Aorta (tissue), 5 donors: ENCODE results near the gene POC1B. TPM values are rescaled to one million over a fixed set of nuclear protein-coding genes. Genes with fewer than 3 reads are reported as not detected.

ENCODE experiments used
- ATAC-seq: fragments of 200-7000 bp; cut with Tn5 transposase; one replicate; pipeline ENCODE4 v1.9.1; 2022; ENCODE audit warnings: moderate library complexity; ENCODE audit not compliant: low FRiP score
- DNase-seq, 2 donors: peaks; one replicate each; pipeline ENCODE4 v3.0.0-alpha.2; 2020
- H3K27ac ChIP-seq, 2 donors: one replicate each; pipeline ENCODE4 v1.5.1; 2013; ENCODE audit warnings: low read length in 2 of 2, mild to moderate bottlenecking in 2 of 2, moderate library complexity in 2 of 2, control low read depth in 1 of 2, inconsistent platforms in 1 of 2, low read depth in 1 of 2
- H3K27me3 ChIP-seq, 2 donors: one replicate each; pipeline ENCODE4 v1.6.1; 2013; ENCODE audit warnings: control low read depth in 1 of 2, low read length in 1 of 2, mild to moderate bottlenecking in 1 of 2, moderate library complexity in 1 of 2; ENCODE audit not compliant: insufficient read depth in 2 of 2, control insufficient read depth in 1 of 2
- H3K36me3 ChIP-seq, 2 donors: one replicate each; pipeline ENCODE4 v1.6.1; 2013; ENCODE audit warnings: control low read depth in 1 of 2, low read length in 1 of 2, mild to moderate bottlenecking in 1 of 2; ENCODE audit not compliant: insufficient read depth in 2 of 2, control insufficient read depth in 1 of 2
- H3K4me1 ChIP-seq, 2 donors: one replicate each; pipeline ENCODE4 v1.6.1; 2013; ENCODE audit warnings: low read length in 2 of 2, control low read depth in 1 of 2, mild to moderate bottlenecking in 1 of 2, moderate library complexity in 1 of 2; ENCODE audit not compliant: insufficient read depth in 2 of 2, control insufficient read depth in 1 of 2
- H3K4me3 ChIP-seq, 2 donors: one replicate each; pipeline ENCODE4 v1.5.1; 2013; ENCODE audit warnings: low read length in 2 of 2, control low read depth in 1 of 2, mild to moderate bottlenecking in 1 of 2
- H3K9me3 ChIP-seq: one replicate; pipeline ENCODE4 v1.6.1; 2013; ENCODE audit warnings: mild to moderate bottlenecking, low read length; ENCODE audit not compliant: control insufficient read depth
- WGBS, 2 donors: extraction: QIAGEN DNeasy Blood & Tissue Kit; methylation state at CpG; one replicate each; pipeline ENCODE4 v1.1.7; 2013; 5-methylcytosine and 5-hydroxymethylcytosine counted together
- intact Hi-C, 2 donors: fragments of 100-400 bp; cut with DNase I; formaldehyde crosslinking; loops; one replicate each; pipeline versions ENCODE4 v1.14.2 to v1.15.0; 2022
- polyA plus RNA-seq, 2 donors: library from polyadenylated mRNA; stranded (reverse); fragments of 200-250 nt; gene quantifications; one replicate each; pipeline ENCODE4 v1.2.3, GENCODE V29; 2013
- total RNA-seq, 2 donors: library from RNA; stranded (reverse); fragmentation: NEBNext Ultra II Directional; extraction: Animal tissue kit (Norgen Biotek cat#: 25700); gene quantifications; one replicate each; pipeline ENCODE4 v1.2.1, GENCODE V29; 2021
- donor health status: healthy with polysubstance abuse.
- donor health status: Bipolar disorder and iron deficiency.
- donor health status: DM: no; HTN: no; CAD: no.
- donor health status: DM: no; HTN: no; CAD: no.
- donor health status: DM: yes; HTN: yes; CAD: no.

The POC1B gene
- total and polyA plus RNA-seq, 4 donors = 7.3 to 21.9 (median 20.6) TPM

DNA sequence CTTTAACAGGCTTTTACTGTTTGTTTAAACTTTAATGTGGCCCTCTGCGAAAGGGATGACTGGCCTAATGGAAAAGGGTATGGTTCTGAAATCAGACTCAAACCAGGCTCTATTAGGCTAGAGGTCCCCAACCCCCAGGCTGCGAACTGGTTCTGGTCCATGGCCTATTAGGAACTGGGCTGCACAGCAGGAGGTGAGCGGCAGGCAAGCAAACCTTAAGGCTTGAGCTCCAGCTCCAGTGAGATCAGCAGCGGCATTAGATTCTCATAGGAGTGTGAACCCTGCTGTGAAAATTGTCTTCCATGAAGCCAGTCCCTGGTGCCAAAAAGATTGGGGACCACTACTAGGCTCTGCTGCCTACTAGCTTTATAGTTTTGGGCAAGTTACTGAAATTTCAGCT, 12.3 kb downstream of the POC1B start:
- H3K36me3 ChIP-seq = peaks cover 0 to 2% of the 10 kb centered on the region in 2 donors
- no peak overlapping the region for H3K4me3 ChIP-seq
- peaks cover 0 to 5% of the 10 kb centered on the region in 2 donors for H3K4me1 ChIP-seq
- WGBS, 2 donors = 62 to 67% methylated on average over 4 of the region's 4 CpGs
- no peak for DNase-seq
- no peak overlapping the region for H3K27ac ChIP-seq
- no peak for ATAC-seq
- no peaks in the 10 kb centered on the region for H3K9me3 ChIP-seq
- intact Hi-C loops = no loop called here
- no peaks in the 10 kb centered on the region for H3K27me3 ChIP-seq

DNA sequence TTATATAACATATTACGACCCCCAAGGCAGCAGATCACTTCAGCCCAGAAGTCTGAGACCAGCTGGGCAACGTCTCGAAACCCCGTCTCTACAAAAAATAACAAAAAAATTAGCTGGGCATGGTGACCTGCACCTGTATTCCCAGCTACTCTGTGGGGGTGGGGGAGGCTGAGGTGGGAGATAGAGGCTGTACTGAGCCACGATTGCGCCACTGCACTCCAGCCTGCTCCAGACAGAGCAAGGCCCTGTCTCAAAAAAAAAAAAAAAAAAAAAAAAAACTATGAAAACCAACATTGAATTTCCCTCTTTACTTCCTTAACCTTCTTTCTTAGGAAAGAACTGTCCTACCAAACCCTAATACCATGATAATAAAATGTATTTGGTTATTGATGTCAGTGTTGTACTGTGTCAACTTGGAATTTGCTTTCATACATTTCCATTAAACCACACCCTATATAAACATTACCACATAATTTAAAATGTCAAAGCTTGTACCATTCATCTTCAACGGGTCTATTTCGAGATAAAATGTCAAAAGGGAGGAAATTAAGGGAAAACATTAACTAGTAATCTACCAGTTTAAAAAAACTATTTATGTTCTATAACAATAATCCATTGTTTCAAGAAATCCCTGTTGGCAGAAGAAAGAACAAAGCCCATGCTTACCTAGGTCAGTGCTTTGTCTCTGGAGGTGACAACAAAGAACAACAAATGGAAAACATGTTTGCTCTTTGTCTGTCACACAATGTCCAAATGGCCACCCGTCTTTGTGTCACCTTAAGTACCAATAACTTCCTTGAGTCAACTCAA, 18.6 kb downstream of the POC1B start:
- Histone ChIP-seq H3K27ac (no peak overlapping the region), H3K27me3 (no peaks in the 10 kb centered on the region), H3K4me3 (no peak overlapping the region), H3K9me3 (no peaks in the 10 kb centered on the region), H3K4me1 (no peaks in the 10 kb centered on the region), H3K36me3 (peaks cover 0 to 2% of the 10 kb centered on the region in 2 donors)
- intact Hi-C loops = no loop called here
- WGBS, 2 donors = 67 to 70% methylated on average over 9 of the region's 9 CpGs
- DNase-seq (no peak), ATAC-seq (no peak)

DNA sequence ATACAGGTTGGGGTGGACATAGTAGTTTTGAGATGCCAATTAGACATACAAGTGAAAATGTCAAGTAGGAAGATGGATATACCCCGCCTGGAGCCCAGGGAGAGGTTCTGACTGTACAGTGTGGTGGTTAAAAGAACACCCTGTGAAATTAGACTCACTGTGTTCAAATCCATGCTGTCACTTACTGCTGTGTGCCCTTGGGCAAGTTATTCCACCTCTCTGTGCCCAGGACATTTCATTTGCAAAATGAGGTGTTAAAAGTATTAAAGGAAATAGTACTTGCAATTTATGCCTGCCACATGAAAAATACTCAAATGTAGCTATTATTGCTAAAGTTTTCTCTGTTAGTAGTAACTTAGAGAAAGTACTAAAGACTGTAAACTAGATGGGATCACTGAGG, 19.8 kb downstream of the POC1B start:
- H3K27me3 ChIP-seq = no peaks in the 10 kb centered on the region
- no peak for ATAC-seq
- intact Hi-C loops = no loop called here
- no peaks in the 10 kb centered on the region for H3K4me1 ChIP-seq
- H3K4me3 ChIP-seq = no peak overlapping the region
- no peaks in the 10 kb centered on the region for H3K9me3 ChIP-seq
- no peak for DNase-seq
- H3K27ac ChIP-seq = no peak overlapping the region
- peaks cover 0 to 2% of the 10 kb centered on the region in 2 donors for H3K36me3 ChIP-seq
- WGBS, 2 donors = 0 to 69% methylated on average over 1 of the region's 1 CpG

DNA sequence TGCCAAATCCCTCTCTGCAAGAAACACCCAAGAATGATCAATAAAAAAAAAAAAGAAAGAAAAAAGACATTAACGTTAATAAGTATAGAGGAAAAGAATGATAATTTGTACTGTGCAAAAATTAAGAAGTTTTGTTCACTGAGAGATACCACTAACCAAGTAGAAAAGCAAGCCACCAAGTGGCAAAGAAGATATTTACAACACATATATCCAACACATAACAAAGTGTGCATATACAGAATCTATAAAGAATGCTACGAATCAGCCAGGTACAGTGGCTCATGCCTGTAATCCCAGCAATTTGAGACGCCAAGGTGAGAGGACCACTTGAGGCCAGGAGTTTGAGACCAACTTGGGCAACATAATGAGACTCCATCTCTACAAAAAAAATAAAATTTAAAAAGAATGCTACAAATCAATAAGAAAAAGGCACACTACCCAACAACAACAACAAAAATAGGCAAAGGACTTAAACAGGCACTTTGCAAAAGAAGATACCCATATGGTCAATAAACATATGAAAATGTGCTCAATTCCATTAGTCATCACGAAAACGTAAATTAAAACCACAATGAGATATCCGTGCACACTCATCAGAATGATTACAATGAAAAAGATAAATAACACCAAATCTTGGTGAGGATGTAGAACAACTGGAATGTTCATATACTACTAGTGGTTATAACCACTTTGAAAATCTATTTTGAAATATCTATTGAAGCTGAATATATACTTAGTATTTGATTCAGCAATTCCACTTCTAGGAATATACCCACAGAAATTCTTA, 21.1 kb downstream of the POC1B start:
- no peaks in the 10 kb centered on the region for H3K9me3 ChIP-seq
- no peak overlapping the region for H3K4me3 ChIP-seq
- ATAC-seq (no peak), DNase-seq (no peak)
- H3K4me1 ChIP-seq = no peaks in the 10 kb centered on the region
- 91 to 92% methylated on average over 6 of the region's 6 CpGs for WGBS, 2 donors
- H3K27ac ChIP-seq = no peak overlapping the region
- intact Hi-C loops = no loop called here
- no peaks in the 10 kb centered on the region for H3K27me3 ChIP-seq
- H3K36me3 ChIP-seq = no peaks in the 10 kb centered on the region

DNA sequence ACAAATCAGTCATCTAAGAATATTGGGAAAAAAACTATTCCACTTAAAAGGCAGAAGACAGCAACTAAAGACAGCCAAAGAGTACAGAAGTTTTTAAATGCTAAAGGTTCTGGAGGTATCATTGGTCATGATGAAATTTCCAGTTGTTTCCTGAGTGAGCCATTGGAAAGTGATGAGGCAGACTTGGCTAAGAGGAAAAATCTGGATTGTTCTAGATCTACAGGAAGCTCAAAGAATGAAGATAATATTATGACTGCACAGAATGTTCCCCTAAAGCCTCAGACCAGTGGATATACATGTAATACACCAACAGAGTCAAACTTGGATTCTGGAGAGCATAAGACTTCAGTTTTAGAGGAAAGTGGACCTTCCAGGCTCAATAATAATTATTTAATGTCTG, 24.1 kb downstream of the POC1B start:
- peaks cover 0 to 6% of the 10 kb centered on the region in 2 donors for H3K4me1 ChIP-seq
- ATAC-seq (no peak), DNase-seq (no peak)
- no peak overlapping the region for H3K27ac ChIP-seq
- H3K9me3 ChIP-seq = no peaks in the 10 kb centered on the region
- no peak overlapping the region for H3K4me3 ChIP-seq
- no peaks in the 10 kb centered on the region for H3K36me3 ChIP-seq
- intact Hi-C loops = no loop called here
- no peaks in the 10 kb centered on the region for H3K27me3 ChIP-seq

DNA sequence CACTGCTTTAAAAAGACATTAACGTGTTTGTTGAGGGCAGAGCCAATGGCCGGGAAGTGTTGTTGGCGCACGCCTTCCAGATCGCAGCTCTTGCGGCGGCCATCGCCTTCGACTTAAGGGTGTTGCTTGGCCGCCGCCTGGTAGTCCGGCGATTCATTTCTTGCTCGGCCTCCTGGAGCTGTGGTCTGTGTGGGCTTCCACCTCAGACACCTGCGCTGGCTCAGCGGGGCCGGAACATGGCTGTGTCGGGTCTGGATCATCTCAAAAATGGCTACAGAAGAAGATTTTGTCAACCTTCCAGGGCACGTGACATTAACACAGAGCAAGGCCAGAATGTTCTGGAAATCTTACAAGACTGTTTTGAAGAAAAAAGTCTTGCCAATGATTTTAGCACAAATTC, 26.0 kb downstream of the POC1B start:
- H3K4me1 ChIP-seq = peaks cover 0 to 6% of the 10 kb centered on the region in 2 donors
- no peaks in the 10 kb centered on the region for H3K36me3 ChIP-seq
- no peak for DNase-seq
- no peaks in the 10 kb centered on the region for H3K27me3 ChIP-seq
- H3K4me3 ChIP-seq = no peak overlapping the region
- intact Hi-C loops = no loop called here
- H3K27ac ChIP-seq = no peak overlapping the region
- WGBS, 2 donors = 84 to 93% methylated on average over 19 of the region's 19 CpGs
- H3K9me3 ChIP-seq = no peaks in the 10 kb centered on the region
- ATAC-seq = no peak

DNA sequence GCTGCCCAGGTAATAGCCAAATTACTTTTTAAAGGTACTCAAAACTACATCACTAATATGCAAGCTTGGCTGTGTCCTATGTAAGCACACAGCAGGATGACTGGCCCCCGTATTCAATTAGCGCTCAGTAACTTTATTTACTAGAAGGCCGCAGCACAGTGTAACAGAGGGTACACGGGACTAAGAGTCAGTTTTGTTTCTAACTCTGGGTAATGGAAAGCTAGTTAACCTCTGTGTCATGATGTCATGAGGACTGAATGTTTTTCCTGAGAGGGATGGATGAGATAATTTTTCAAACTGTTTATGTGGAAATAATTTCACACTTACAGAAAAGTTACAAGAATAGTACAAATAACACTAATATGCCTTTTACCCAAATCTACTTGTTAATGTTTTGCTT, 28.4 kb downstream of the POC1B start:
- WGBS, 2 donors = 12 to 13% methylated on average over 4 of the region's 4 CpGs
- DNase-seq (no peak), ATAC-seq (no peak)
- Histone ChIP-seq H3K36me3 (no peaks in the 10 kb centered on the region), H3K27me3 (no peaks in the 10 kb centered on the region), H3K4me1 (peaks cover 0 to 6% of the 10 kb centered on the region in 2 donors), H3K9me3 (no peaks in the 10 kb centered on the region), H3K4me3 (no peak overlapping the region), H3K27ac (peak overlapping the region in 1 of 2 donors; percentile 67)
- intact Hi-C loops = no loop called here

DNA sequence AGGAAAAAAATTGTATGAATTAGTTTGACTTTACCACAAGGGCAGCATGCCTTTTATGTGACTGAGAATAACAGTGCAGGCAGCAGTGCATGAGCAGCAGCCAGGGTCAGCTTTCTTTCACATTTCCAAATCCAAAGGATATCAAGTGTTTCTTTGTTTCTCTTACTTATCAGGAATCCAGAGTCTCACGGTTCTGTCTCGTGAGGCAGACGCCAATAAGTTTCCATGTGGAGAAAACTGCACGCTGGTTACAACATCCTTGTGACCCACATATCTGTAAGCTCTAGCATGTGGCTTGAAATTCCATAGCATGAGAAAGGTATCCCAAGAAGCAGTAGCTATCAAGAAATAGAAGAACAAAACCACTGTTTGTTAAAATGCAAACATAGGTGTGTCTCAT, 28.8 kb downstream of the POC1B start:
- Histone ChIP-seq H3K4me1 (peaks cover 0 to 6% of the 10 kb centered on the region in 2 donors), H3K9me3 (no peaks in the 10 kb centered on the region), H3K27ac (peak overlapping the region in 1 of 2 donors; percentile 22), H3K27me3 (no peaks in the 10 kb centered on the region), H3K4me3 (no peak overlapping the region), H3K36me3 (no peaks in the 10 kb centered on the region)
- ATAC-seq (no peak), DNase-seq (no peak)
- intact Hi-C loops = no loop called here
- 4 to 6% methylated on average over 4 of the region's 4 CpGs for WGBS, 2 donors
